CD4-positive, alpha-beta T cell (primary cell): ENCODE results near the gene TAF5L. TPM values are rescaled to one million over a fixed set of nuclear protein-coding genes. Genes with fewer than 3 reads are reported as not detected.

ENCODE experiments used
- ATAC-seq: fragments of 200-7000 bp; cut with Tn5 transposase; one replicate; pipeline ENCODE4 v1.10.0; 2022; ENCODE audit warnings: mild to moderate bottlenecking; ENCODE audit not compliant: poor library complexity
- CTCF ChIA-PET: fragments of 350-600 bp; sonication (Branson Sonifier 250); formaldehyde crosslinking; loops from one replicate; lab custom pipeline; 2021; ENCODE audit warnings: antibody characterized with exemption, inconsistent platforms; lab: Charles Lee
- POLR2A ChIA-PET: fragments of 350-600 bp; sonication (Branson Sonifier 250); formaldehyde crosslinking; loops from one replicate; lab custom pipeline; 2021; ENCODE audit warnings: antibody characterized with exemption, inconsistent platforms; lab: Charles Lee
- DNase-seq, 14 experiments: peaks; one replicate each; pipeline ENCODE4 v3.0.0-alpha.2; 2013 to 2020; ENCODE audit warnings: mixed read lengths in 2 of 14
- H3K27ac ChIP-seq, 2 donors: one replicate each; pipeline versions ENCODE4 v1.5.1 to v1.7.0; 2013; ENCODE audit warnings: low read length in 2 of 2, low read depth in 1 of 2, mild to moderate bottlenecking in 1 of 2
- H3K27me3 ChIP-seq, 2 experiments: 1 replicate in 1 of 2; 2 replicates in 1 of 2; pipeline versions ENCODE4 v1.6.1 to v1.7.0; 2013; ENCODE audit warnings: low read length in 2 of 2, control low read depth in 1 of 2, mild to moderate bottlenecking in 1 of 2, moderate library complexity in 1 of 2; ENCODE audit not compliant: insufficient read depth in 2 of 2, control insufficient read depth in 1 of 2
- H3K36me3 ChIP-seq: one replicate; pipeline ENCODE4 v1.6.1; 2013; ENCODE audit warnings: low read length, control low read depth; ENCODE audit not compliant: insufficient read depth
- H3K4me1 ChIP-seq: one replicate; pipeline ENCODE4 v1.6.1; 2013; ENCODE audit warnings: low read length, control low read depth; ENCODE audit not compliant: insufficient read depth
- H3K4me3 ChIP-seq: one replicate; pipeline ENCODE4 v1.5.1; 2013; ENCODE audit warnings: mild to moderate bottlenecking, low read length, moderate library complexity
- H3K9me3 ChIP-seq, 2 experiments: 1 replicate in 1 of 2; 2 replicates in 1 of 2; pipeline versions ENCODE4 v1.6.1 to v1.7.0; 2013; ENCODE audit warnings: low read length in 2 of 2, mild to moderate bottlenecking in 2 of 2, control low read depth in 1 of 2, moderate library complexity in 1 of 2; ENCODE audit not compliant: control insufficient read depth in 1 of 2, insufficient read depth in 1 of 2
- H3K27ac Mint-ChIP-seq: one replicate; pipeline ENCODE4 v1.8.0; 2020; ENCODE audit warnings: mixed read lengths
- H3K27me3 Mint-ChIP-seq: one replicate; pipeline ENCODE4 v1.8.0; 2021; ENCODE audit warnings: mixed read lengths
- H3K36me3 Mint-ChIP-seq: one replicate; pipeline ENCODE4 v1.8.0; 2021; ENCODE audit warnings: low read depth, mixed read lengths
- H3K4me1 Mint-ChIP-seq: one replicate; pipeline ENCODE4 v1.8.0; 2021; ENCODE audit warnings: low read depth, mixed read lengths
- H3K4me3 Mint-ChIP-seq: one replicate; pipeline ENCODE4 v1.8.0; 2020; ENCODE audit warnings: mild to moderate bottlenecking, mixed read lengths
- H3K9me3 Mint-ChIP-seq: one replicate; pipeline ENCODE4 v1.8.0; 2020; ENCODE audit warnings: mixed read lengths
- intact Hi-C, 2 experiments: fragments of 100-400 bp; cut with DNase I in 1 of 2; cut with micrococcal nuclease in 1 of 2; formaldehyde crosslinking; loops; one replicate each; pipeline versions ENCODE4 v1.15.1 to v1.9.0; 2023 to 2025; cut with DNase I, micrococcal nuclease
- total RNA-seq, 174 experiments: library from RNA in 2 of 174; stranded (reverse) in 2 of 174; gene quantifications; one replicate each; pipeline ENCODE4 v1.2.3 and lab custom pipeline; 2021 to 2026
- TF ChIP-seq, protein P1 (sequence below): fragments of 200-600 bp; IDR thresholded peaks from one replicate; pipeline ENCODE4 v1.8.0; 2022; ENCODE audit warnings: antibody characterized with exemption, mild to moderate bottlenecking

The TAF5L gene
- total RNA-seq, 2 experiments from 2014 or later, result 19.5 to 21.9 TPM

DNA sequence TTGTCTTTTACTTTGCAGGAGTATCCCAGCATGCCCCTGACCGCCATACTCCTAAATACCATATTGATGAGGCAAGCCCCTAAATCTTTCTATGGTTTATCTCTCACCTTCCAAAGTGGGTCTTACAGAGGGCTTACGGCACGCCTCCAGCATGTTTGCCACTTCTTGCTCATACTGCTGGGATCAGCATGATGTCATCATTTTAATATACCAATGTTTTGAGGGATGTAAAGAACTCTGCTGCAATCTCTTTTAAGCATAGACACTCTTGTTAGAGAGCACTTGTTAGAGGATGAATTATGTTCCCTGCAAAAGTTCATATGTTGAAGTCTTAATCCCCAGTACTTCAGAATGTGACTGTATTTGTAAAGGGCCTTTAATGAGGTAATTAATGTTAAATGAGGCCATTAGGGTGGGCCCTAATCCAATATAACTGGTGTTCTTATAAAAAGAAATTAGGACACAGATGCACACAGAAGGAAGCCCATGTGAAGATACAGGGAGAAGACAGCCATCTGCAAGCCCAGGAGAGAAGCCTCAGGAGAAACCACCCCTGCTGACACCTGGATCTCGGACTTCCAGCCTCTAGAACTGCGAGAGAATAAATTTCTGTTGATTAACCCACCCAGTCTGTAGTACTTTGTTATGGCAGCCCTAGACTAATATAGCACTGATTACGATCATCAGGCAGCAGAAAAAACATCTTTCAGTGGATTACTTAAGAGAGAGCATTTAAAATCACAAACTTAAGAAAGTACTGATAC is 51.1 kb downstream of the TAF5L start:
- no peaks in the 10 kb centered on the region for H3K9me3 ChIP-seq
- no peak for ATAC-seq
- DNase-seq, result no peak
- no peak overlapping the region for H3K4me3 ChIP-seq
- no peak overlapping the region for H3K4me3 Mint-ChIP-seq
- no peaks in the 10 kb centered on the region for H3K36me3 ChIP-seq
- no peak overlapping the region for H3K27ac Mint-ChIP-seq
- H3K4me1 ChIP-seq, result no peaks in the 10 kb centered on the region
- TF ChIP-seq, protein P1, sequence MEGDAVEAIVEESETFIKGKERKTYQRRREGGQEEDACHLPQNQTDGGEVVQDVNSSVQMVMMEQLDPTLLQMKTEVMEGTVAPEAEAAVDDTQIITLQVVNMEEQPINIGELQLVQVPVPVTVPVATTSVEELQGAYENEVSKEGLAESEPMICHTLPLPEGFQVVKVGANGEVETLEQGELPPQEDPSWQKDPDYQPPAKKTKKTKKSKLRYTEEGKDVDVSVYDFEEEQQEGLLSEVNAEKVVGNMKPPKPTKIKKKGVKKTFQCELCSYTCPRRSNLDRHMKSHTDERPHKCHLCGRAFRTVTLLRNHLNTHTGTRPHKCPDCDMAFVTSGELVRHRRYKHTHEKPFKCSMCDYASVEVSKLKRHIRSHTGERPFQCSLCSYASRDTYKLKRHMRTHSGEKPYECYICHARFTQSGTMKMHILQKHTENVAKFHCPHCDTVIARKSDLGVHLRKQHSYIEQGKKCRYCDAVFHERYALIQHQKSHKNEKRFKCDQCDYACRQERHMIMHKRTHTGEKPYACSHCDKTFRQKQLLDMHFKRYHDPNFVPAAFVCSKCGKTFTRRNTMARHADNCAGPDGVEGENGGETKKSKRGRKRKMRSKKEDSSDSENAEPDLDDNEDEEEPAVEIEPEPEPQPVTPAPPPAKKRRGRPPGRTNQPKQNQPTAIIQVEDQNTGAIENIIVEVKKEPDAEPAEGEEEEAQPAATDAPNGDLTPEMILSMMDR, result no peak
- H3K4me1 Mint-ChIP-seq, result peaks cover 5% of the 10 kb centered on the region
- H3K9me3 Mint-ChIP-seq, result no peaks in the 10 kb centered on the region
- H3K36me3 Mint-ChIP-seq, result no peaks in the 10 kb centered on the region
- ChIA-PET POLR2A (interaction anchor here (0.6 kb wide), 1 partner anchor 1142 kb away, joined by 4 read pairs; no protein-coding TSS in a partner anchor), CTCF (no interaction called here)
- no peaks in the 10 kb centered on the region for H3K27me3 Mint-ChIP-seq
- no peak overlapping the region for H3K27ac ChIP-seq
- no peaks in the 10 kb centered on the region for H3K27me3 ChIP-seq
- intact Hi-C loops, result no loop called here

- ATAC-seq (no peak), DNase-seq (no peak)
- H3K4me3 ChIP-seq, result no peak overlapping the region
- Mint-ChIP-seq H3K4me3 (no peak overlapping the region), H3K36me3 (no peaks in the 10 kb centered on the region), H3K9me3 (no peaks in the 10 kb centered on the region), H3K4me1 (no peaks in the 10 kb centered on the region), H3K27me3 (peaks cover 3% of the 10 kb centered on the region), H3K27ac (no peak overlapping the region)
- POLR2A ChIA-PET, result no interaction called here
- no peaks in the 10 kb centered on the region for H3K4me1 ChIP-seq
- CTCF ChIA-PET, result no interaction called here
- no peaks in the 10 kb centered on the region for H3K27me3 ChIP-seq
- no peaks in the 10 kb centered on the region for H3K36me3 ChIP-seq
- TF ChIP-seq, protein P1, result no peak
- H3K9me3 ChIP-seq, result no peaks in the 10 kb centered on the region
- H3K27ac ChIP-seq, result no peak overlapping the region
- intact Hi-C loops, result no loop called here
Measured at GRCh38 chr1:229572286-229572685, 53.6 kb downstream of the TAF5L start.

DNA sequence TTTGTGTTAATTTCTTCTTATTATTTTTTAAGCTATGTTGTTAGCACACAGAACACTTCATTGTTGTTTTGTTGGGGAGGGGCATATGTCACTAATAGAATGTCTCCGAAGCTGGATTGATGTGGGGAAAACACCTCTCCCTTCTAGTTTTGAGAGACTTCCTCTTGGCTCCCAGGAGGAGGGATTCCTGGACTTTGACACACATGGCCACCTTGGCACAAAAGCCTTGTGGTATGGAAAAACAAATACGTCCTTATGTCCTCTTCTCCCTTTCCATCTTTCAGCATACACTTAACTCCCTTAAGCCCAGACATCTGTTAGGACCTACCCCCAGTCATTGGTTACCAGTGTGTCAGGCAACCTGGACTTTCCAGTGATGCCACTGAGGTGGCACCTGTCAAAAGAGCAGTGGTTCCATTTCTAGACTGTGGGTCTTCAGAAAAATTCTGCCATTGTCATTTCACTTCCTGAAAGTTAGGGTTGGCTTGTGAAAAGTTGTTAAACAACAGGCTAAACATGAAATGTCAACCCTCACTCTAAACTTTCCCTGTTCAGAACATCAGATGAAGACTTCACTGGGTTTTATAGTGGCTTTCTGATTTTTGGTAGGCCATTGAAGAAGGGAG is 54.9 kb downstream of the TAF5L start:
- intact Hi-C loops, result no loop called here
- H3K4me3 Mint-ChIP-seq, result no peak overlapping the region
- ChIA-PET CTCF (interaction anchor here (0.5 kb wide), 1 partner anchor 127 kb away, joined by 3 read pairs; no protein-coding TSS in a partner anchor), POLR2A (interaction anchor here (0.7 kb wide), 1 partner anchor 12 kb away, joined by 4 read pairs; no protein-coding TSS in a partner anchor)
- H3K27me3 Mint-ChIP-seq, result peaks cover 4% of the 10 kb centered on the region
- H3K9me3 Mint-ChIP-seq, result no peaks in the 10 kb centered on the region
- Histone ChIP-seq H3K27ac (no peak overlapping the region), H3K4me3 (no peak overlapping the region), H3K9me3 (no peaks in the 10 kb centered on the region), H3K36me3 (no peaks in the 10 kb centered on the region), H3K4me1 (no peaks in the 10 kb centered on the region), H3K27me3 (no peaks in the 10 kb centered on the region)
- ATAC-seq (no peak), DNase-seq (no peak)
- H3K27ac Mint-ChIP-seq, result no peak overlapping the region
- H3K4me1 Mint-ChIP-seq, result no peaks in the 10 kb centered on the region
- TF ChIP-seq, protein P1, result no peak
- H3K36me3 Mint-ChIP-seq, result no peaks in the 10 kb centered on the region
